Stimulated activated CD8-positive, alpha-beta memory T cell treated with anti-CD3 and anti-CD28 coated beads, Interleukin-15, amount 100 ng/mL, for 48 hours (primary cell): ENCODE data around the gene RIOK3.
"Not testable (repeated sequence)": the region's sequence is repeated elsewhere in the genome, so short reads cannot be mapped to it uniquely, and the experiment has no call there.

ENCODE experiments used
- DNase-seq, 2 donors: peaks; one replicate each; pipeline ENCODE4 v3.0.0-alpha.2; 2020; ENCODE audit warnings: low read depth in 2 of 2

The RIOK3 gene, protein sequence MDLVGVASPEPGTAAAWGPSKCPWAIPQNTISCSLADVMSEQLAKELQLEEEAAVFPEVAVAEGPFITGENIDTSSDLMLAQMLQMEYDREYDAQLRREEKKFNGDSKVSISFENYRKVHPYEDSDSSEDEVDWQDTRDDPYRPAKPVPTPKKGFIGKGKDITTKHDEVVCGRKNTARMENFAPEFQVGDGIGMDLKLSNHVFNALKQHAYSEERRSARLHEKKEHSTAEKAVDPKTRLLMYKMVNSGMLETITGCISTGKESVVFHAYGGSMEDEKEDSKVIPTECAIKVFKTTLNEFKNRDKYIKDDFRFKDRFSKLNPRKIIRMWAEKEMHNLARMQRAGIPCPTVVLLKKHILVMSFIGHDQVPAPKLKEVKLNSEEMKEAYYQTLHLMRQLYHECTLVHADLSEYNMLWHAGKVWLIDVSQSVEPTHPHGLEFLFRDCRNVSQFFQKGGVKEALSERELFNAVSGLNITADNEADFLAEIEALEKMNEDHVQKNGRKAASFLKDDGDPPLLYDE

DNA sequence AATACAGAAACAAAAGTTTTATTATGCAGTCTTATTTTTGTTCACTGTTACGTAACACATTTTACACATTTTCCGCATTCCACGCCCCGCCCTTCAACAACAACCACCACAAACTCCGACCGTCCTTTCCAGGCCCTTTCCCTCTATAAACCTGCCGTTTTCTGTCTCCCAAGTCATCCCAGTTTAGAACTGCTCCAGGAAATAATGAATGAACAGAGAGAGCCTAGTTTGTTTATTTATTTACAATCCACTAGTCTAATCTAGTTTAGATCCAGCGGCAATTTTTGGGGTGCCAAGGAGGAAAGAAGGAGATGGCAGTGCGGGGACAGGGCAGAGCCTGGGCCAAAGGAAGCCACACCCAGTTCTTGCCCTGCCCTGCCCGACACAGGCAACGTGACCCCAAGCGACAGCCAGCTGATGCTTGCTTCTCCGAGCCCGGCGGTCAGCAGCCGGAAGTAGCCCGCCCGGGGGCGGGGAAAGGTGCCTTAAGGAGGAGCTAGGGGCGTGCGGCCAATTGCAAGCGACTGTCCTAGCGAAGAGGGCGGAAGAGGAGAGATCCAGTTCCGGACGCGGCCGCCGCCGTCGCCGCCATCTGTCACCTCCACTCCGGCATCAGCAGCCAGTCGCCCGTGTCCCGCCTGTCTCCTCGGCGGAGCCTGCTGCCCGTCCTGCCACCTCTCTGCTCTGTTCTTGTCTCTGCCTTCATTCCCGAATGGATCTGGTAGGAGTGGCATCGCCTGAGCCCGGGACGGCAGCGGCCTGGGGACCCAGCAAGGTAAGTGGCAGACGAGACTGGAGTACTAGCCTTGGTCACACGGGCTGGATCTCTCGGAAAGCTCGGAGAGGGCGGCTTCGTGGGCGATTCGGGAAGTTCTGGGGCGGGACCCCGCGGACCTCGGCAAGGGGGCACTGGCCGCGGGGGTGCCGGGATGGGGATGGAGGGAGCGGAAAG is at the start of gene RIOK3:
TSS of gene RIOK3 (plus strand) at position 560 of the 952 bp plus-strand sequence. CDS start at position 713, 153 bp downstream.
- DNase-seq = peak; percentile 93 to 95

DNA sequence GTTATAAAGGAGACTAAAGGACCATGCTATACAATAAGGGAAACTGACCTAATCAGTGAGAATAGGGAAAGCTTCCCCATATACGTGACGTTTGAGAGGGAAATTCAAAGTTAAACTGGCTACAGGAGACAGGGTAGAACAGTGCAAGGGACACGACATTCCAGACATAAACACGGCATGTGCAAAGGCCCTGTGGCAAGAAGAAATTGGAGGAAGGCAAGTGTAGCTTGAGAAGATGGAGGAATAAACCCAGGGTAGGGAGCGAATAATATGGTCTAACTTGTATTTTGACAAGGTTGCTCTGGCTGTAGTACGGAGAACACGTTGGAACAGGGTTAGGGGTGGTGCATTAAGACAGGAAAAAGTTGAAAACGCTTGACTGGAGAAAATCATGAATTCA is 49.8 kb upstream of the RIOK3 start:
- no peak for DNase-seq

DNA sequence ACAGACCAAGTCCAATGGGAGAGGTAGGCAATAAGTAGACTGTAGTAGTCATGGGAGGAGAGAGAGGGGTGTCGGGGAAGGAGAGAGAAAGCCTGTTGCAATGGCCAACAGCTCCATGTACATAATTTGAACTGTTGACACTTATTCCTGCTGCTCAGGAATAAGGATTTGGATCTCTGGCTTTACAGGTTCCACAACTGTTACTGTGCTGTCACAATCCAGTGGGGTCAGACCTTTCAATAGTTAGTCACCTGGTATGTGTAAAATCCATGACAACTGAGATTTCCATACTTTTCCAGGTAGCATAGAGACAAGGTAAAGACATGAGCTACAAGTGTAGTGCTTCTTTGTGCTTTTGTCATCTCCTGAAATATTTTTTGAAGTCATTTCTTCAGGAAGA is 47.5 kb upstream of the RIOK3 start:
- no peak for DNase-seq

DNA sequence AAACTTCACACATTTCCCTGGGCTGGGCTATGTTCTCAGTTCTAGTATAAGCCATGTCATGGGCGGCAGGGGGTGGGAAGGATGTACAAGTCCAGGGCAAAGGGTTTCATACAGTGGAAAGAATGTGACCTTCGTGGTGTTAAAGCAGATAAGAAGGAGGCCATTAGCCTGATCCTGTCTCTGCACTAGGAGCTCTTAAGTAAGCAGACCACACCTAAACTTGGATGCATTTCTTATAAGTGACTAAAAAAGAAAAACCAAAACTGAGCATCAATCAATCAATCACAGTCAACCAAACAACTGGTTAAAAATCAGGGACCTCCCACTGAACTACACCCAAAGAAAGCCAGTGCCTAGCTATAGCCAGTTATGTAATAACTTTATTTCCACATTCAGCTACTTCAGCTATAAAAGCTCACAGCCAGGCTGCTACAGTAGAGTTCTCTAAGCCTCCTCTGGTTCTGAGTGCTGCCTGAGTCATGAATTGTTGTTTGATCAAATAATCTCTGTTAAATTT is 46.8 kb upstream of the RIOK3 start:
- DNase-seq = no peak

DNA sequence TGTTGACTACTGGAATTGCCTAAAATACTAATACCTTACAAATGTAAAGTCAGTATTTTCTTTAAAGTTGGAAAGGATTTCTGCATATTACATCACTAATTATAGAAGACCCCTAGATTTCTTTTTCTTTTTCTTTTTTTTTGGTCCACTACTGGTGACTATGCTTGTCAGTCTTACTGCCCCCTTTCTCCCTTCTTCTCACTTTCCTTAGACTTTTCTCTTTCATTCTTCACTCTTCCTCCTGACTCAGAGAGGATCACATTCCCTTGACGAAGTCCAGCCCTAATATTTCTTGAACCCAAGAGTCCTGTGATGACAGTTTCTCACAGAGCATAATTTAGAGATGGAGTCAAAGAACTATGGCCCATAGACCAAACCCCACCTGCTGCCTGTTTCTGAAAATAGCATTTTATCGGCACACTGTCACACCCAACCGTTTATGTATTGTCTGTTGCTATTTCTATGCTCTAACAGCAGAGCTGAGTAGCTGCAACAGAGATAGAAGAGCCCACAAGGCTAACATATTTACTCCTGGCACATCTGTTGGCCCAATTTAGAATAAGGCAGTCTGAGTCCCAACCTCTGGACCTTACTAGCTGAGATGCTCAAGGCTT is 40.6 kb upstream of the RIOK3 start:
- DNase-seq = no peak

DNA sequence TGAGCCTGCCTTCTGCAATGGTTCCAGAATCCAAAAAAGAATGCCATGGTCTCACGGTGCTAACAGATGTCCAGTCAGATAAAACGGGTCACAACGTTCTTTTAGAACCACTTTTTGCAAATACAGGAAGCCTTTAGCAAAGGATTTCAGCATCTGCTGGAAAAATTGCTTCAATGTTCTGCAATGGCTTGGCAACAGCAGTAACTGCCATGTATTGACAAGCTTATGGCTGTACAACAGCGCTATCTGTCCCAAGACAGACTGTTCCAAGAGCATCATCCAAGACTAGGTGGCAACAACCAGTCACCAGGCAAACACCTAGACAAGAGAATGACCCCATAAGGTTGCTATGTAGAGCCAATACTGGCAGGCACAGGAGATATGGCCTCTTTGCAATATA is 37.6 kb upstream of the RIOK3 start:
- no peak for DNase-seq

DNA sequence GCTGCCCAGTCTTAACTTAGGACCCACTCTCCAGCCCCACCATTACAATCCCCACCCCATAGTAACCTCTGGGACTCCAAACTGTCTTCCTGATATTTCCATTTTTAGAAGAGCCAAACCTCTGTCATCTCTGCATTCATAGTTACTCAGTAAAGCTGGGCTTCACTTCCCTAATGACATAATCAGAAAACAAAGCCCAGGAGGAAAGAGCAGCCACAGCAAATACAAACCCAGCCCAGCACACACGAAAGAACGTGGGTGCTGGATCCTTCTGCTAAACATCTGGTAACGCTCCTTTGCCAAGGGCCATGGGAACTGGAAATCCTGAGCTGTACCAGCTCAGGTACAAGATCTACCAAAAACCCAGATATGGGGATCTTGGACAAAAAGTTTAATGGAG is 36.8 kb upstream of the RIOK3 start:
- DNase-seq = no peak

DNA sequence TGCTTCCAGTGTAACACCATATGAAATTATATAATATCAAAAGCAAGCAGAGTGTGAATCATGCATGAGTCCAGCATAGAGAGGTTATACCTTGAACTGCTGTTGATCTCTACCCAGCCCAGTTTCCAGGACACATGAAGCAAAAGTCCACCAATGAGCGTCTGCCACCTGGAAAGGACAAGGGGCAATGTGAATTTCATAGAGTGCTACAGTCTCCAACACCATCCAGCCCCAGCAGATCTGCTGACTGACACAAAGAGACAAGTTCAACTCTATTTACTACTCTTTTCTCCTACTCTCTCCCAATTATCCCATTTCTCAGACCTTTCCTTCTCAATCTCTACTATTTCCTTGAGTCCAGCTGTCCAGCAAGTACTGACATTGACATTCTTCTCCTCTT is 31.8 kb upstream of the RIOK3 start:
- no peak for DNase-seq

DNA sequence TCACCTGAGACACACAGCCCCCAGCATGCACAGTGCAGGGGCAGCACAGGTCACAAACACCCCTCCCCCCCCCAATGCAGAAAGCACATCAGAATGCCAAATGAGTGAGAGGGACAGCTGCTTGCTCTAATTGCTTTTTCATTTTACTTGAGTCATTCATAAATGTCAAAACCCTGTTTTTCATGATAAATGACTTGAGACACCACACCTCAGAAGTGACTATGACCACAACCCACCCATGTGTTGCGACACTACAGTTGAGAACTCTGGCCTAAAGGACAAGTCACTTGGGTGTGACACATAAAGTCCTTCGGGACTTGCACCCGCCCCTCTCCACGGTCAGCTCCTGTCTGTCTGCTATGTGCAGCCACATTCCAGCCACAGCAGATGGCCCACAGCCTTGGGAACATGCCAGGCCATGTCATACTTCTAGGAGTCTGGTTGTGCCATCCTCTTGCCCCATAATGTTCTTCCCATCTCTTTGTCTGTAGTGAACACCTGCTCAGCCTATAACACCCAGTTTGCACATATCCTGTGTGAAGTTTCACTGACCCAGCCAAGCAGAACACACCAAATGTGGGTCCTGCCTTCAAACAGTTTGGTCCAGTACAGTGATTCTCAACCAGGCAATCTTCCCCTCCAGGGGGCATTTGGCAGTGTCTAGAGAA is 30.2 kb upstream of the RIOK3 start:
- DNase-seq = peak in 1 of 2 donors; percentile 28

DNA sequence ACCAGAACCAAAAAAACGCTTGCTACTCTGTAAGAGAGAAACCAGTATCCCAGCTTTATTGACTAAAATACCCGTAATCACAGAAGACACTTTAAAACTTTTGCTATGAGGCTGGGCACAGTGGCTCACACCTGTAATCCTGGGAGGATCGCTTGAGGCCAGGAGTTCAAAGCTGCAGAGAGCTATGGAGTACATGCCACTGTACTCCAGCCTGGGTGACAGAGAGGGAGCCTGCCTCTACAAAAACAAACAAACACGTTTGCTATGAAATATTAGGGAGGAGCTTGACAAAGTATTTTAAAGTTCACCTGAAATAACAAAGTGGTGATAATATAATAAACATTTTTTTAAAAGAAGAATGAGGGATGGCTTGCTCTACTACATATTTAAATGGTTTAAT is 28.5 kb upstream of the RIOK3 start:
- DNase-seq = no peak

DNA sequence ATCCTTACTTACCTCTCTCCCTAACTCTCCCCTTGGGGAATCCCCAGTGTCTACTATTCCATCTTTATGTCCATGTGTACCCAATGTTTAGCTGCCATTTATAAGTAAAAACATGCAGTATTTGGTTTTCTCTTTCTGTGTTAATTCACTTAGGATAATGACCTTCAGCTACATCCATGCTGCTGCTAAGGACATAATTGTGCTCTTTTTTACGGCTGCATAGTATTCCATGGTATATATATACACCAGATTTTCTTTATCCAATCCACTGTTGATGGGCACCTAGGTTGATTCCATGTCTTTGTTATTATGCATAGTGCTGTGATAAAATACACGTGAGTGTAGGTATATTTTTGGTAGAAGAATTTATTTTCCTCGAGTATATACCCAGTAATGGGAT is 24.3 kb upstream of the RIOK3 start:
- DNase-seq = no peak

DNA sequence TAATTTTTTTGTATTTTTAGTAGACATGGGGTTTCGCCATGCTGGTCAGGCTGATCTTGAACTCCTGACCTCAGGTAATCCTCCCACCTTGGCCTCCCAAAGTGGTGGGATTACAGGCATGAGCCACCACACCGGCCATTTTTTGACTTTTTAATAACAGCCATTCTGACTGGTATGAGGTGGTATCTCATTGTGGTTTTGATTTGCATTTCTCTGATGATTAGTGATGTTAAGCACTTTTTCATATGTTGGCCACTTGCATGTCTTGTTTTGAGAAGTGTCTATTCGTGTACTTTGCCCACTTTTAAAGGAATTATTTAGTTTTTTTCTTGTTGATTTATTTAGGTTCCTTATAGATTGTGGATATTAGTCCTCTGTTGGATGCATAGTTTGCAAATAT is 23.5 kb upstream of the RIOK3 start:
- not testable (repeated sequence) for DNase-seq

DNA sequence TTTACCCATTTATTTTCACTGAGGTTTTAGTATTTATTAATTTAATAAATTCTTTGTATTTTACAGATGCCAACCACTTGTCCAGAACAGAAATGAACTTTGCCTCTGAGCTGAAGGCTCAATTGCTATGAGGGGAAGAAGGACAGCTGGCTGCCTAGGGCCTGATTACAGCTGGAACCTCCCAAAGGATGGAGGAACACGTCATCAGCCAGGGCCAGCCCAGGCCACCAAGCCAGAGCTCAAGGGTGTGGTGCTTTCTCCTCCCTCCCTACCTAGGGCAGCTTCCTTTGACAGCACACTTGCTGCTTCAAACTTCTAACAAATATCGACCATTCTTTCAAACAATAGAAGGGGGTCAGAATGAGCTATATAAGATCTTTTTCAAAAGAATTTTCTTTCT is 19.7 kb upstream of the RIOK3 start:
- DNase-seq = no peak

DNA sequence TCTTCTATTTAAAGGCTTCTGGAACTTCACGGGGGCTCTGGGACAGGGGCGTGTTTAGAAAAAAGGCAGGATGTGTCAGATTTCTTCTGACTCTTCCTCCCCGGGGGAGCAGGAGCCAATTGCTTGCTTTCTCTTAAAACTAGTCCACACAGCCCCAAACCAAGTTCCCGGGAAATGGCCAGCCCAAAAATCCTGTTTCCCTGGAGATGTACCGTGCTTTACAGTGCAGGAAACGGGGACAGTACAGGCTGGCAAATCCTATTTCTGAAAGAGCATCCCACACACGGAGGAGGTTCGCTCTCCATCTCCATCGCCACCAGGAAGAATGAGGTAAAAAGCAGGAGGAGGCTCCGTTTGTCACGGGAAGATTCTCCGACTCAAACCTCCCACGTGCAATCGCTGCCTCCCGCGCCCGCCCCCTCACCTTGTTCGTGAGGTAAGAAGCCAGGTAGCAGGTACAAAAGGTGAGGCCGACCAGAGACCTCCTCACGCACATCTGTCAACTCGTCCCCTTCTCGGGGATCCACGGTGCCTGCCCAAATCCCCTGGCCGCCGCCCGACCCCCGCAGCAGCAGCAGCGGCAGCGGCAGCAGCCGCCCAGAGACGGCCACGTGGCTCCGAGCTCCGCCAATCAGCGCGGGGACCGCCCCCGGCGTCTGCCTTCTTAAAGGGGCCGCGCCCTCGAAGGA is 15.6 kb upstream of the RIOK3 start:
- peak; percentile 71 to 73 for DNase-seq

DNA sequence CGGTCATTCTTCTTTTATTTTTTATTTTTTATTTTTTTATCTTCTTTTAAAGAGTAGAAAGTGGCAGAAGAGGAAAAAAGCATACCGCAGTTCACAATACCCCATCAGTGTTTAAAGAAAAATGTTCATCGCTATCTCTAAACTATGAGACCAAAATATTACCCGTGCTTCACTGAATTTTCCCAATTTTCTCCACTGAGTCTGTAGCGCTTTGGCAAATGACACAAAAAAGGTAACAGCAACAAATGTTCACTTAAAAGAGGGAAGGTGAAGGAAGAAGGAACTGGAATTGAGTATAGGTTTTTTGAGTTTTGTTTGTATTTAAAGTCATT is 15.1 kb upstream of the RIOK3 start:
- DNase-seq = no peak

DNA sequence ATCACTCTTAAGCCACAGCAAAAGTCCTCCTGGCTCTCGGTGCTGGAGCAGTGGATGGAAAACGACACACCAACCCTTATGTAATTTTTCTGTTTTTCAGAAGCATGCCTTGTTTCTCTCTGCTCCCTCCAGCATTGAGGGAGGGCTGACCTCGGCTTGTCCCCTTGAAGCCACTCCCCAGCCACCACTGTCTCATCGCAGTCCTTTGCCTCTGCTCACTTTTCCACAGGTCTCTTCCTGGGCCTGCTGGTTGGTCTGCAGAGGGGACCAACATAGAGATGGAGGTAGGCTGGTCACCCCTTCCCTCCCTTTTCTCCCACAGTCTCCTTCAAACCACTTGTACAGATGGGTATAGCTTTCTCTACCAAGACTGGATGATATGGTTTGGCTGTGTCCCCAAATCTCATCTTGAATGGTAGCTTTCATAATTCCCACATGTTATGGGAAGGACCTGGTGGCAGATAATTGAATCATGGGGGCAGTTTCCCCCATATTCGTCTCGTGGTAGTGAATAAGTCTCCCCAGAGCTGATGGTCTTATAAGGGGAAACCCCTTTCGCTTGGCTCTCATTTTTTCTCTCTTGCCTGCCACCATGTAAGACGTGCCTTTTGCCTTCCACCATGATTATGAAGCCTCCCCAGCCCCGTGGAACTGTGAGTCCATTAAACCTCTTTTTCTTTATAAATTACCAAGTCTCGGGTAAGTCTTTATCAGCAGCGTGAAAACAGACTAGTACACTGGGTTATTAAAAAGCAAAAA is 14.3 kb upstream of the RIOK3 start:
- DNase-seq = no peak

DNA sequence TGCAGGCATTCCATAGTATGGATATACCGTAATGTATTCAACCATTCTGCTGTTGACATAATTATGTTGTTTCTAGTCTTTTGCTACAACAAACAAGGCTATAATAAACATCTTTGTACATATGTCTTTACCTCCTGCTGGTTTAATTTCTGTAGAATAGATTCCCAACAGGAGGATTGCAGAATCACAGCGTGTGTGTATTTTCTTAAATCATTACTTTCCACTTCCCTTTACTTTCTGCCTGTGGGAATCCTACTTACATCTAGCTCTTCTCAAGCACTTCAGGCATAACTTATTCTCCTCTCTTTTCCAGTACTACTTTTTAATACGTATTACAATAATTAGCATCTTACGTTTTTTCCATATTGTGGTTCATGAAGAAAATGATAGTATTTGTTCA is 13.0 kb upstream of the RIOK3 start:
- DNase-seq = no peak

DNA sequence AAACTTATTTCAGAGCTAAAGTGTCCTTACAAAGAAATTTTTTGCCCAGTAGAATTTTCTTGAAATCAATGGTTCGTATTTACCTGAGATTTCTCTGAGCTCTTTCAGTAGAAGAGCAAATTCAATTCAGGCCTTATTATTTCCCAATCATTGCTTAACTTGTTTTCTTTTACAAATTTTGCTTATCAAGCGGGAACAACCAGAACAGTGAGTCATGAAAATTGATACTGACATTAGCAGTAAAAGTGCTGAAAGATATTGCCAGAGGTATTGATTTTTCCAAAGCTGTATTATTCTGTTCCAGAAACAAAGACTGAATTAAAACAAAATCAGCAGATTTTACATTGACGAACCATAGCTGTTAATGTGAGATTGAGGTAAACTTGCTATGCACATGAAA is 10.1 kb upstream of the RIOK3 start:
- no peak for DNase-seq

DNA sequence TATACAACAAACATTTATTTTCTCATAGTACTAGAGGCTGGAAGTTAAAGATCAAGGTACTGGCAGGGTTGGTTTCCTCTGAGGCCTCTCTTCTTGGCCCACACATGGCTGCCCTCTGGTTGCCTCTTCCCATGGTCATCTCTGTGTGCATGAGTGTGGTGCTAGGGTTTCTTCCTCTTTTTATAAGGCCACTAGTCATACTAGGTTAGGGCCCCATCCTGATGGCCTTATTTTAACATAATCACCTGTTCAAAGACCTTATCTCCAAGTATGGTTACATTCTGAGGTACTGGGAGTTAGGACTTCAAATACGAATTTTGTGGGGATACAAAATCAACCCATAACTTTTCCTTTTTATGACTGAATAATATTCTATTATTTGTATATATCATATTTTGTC is 4.8 kb upstream of the RIOK3 start:
- no peak for DNase-seq

DNA sequence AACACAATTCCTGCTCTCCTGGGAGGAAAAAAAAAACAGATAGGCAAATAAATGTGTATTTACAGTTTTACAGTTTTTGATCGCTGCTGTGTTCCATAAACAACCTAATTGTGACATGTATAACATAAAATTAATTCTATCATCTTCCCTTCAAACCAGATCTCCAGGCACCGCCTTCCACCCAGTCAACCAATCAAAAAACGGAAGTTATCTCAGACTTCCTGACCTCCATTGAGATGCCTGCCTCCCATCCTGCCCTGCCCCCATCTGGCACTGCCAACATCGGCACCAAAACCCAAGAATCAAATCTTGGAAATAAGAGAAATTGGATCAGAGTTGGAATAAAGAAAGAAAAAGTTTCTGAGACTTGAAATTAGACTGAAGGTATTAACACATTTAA is 3.1 kb upstream of the RIOK3 start:
- no peak for DNase-seq
